ENCODE data around the gene OR6K6.

Gene OR6K6, protein sequence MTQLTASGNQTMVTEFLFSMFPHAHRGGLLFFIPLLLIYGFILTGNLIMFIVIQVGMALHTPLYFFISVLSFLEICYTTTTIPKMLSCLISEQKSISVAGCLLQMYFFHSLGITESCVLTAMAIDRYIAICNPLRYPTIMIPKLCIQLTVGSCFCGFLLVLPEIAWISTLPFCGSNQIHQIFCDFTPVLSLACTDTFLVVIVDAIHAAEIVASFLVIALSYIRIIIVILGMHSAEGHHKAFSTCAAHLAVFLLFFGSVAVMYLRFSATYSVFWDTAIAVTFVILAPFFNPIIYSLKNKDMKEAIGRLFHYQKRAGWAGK

DNA sequence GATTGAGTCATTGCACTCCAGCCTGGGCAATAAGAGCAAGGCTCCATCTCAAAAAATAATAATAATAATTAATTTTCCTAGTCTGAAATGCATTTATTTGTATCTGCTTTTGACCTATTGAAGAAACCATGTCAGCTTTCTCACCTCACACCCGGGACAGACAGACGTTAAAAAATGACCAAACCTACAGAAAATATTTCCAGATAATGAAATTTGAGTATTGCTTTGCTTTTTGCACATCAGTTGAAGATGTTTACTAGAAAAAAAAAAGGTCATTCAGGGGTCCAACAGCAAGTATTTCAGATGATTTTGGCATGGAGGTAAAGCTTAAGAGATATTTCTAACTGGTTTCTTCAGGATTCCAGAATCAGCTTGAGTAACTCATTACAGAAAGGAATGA lies at the start of gene OR6K6:
Gene OR6K6, plus strand, starts transcription at position 301 of the 400 bp plus-strand sequence. CDS start 168 bp downstream, outside the sequence.
- in situ Hi-C loops (cut with MboI; ENCODE audit: low sequenced_read_pairs): no loop called here

DNA sequence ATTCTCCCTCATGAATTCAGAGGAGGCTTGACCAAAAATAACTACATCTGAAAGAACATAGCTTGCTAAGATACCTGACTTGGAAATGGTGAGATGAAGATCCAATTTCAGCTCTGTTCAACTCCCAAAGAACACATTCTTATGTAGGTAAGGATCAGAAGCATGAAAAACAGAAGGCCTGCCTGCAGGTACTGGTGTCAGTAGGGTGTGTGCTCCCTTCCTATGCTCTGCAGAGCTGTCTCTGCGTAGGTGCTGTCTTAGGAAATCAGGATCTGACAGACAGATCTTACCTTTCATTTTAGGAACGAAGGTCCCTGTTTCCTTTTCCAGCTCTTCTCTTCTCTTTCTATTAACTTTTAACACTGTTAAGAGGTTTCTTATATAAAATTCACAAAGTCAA lies 48.4 kb upstream of the OR6K6 start:
- in situ Hi-C loops (cut with MboI; ENCODE audit: low sequenced_read_pairs): no loop called here

DNA sequence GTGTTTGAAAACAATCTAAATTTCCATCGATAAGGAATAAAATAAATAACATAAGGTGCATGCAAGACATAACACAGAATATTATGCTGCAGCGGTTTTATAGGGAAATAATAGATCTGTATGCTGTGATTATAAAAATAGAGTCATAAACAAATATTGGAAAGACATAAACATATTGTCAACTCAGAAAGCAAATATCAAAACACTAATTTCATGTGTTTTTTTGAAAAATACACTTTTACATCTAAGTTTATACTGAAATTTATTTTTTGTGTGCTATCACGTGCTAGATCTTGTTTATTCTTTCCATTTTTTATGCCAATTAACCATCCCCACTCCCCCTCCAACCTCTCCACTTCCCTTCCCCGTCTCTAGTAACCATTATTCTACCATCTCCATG lies 43.4 kb upstream of the OR6K6 start:
- in situ Hi-C loops (cut with MboI; ENCODE audit: low sequenced_read_pairs): no loop called here

DNA sequence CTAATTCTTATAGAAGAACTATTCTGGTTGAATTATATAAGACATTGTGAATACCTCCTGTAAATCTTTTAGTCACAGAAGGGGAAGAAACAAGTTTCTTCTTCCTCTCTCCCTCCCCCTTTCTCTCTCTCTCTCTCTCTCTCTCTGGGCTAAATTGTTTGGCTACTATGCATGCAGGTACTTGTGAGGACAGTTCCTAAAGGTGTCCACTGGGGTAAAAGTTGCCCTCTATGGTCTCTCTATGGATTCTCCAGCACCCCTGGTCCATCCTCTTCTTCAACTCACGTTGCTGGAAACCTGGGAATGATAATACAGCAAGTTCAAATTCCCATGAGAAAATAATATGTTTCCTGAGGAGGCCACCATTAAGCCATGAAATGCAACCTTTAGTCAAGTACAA lies 39.8 kb upstream of the OR6K6 start:
- in situ Hi-C loops (cut with MboI; ENCODE audit: low sequenced_read_pairs): no loop called here

DNA sequence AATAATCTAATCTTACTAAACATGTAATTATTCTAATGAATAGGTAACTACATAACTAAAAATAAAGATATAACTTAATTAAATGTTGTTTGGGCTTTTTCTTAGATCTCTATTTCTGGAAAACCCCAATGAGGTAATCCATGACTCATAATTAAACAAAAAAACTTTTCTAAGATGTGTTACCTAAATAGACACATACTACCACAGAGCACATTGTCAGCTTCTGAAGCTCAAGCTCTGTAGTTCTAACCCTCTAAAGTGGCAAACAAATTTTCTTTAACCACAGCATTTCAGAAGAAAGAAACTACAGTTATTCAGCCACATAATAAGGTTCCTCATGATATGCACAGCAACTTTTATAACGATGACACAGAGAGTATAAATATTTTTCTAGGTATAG lies 38.2 kb upstream of the OR6K6 start:
- in situ Hi-C loops (cut with MboI; ENCODE audit: low sequenced_read_pairs): no loop called here

DNA sequence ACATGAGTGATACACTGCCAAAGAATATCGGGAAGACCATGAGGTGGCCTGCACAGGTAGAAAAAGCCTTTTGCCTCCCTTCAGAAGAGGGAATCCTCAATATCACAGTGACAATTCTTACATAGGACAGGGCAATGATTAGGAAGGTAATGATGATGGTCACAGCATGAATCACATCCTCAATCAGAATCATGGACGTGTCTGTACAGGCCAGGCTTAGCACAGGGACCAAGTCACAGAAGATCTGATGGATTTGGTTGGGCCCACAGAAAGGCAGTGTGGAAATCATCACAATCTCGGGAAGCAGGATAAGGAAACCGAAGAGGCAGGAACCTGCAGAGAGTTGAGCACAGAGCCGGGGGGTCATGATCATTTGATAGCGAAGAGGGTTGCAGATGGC lies 37.2 kb upstream of the OR6K6 start:
- in situ Hi-C loops (cut with MboI; ENCODE audit: low sequenced_read_pairs): no loop called here

DNA sequence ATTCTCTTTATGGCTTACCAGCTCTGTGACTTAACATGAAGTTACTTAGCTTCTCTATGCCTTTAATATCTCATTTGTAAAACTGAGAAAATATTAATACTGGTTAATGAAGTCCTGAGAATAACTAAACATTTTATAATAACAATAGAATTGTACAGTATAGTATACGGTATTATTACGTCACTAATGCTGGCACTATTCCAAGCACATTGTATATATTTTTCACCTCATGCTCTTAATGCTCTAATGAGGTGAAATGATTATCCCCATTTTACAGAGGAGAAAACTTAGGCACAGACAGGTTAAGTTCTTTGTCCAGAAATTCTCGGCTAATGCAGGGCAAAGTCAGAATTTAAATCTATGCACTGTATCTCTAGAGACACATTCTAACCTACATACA lies 34.9 kb upstream of the OR6K6 start:
- in situ Hi-C loops (cut with MboI; ENCODE audit: low sequenced_read_pairs): no loop called here

DNA sequence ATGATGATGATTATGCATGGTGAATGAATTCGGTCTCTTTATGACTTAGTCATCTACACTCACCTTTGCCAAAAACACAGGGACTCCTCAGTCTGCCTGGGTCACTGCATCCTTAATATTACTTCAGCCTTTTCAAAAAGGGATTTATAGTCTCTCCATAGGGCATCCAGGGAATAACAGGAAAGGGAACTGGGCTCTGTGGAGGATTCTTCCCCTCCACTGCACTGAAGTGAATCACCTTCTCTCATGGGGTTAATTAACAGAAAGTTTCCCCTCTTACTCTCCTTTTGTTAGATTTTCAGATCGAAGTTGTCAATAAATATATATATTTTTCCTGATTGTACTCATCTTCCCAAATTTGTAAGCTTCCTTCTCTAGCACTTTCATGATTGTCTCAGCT lies 33.9 kb upstream of the OR6K6 start, which contains the start of gene OR6K3:
Gene OR6K3, minus strand, starts transcription at position 101 of the 400 bp plus-strand sequence. CDS start 2,605 bp downstream, outside the sequence.
- in situ Hi-C loops (cut with MboI; ENCODE audit: low sequenced_read_pairs): no loop called here

DNA sequence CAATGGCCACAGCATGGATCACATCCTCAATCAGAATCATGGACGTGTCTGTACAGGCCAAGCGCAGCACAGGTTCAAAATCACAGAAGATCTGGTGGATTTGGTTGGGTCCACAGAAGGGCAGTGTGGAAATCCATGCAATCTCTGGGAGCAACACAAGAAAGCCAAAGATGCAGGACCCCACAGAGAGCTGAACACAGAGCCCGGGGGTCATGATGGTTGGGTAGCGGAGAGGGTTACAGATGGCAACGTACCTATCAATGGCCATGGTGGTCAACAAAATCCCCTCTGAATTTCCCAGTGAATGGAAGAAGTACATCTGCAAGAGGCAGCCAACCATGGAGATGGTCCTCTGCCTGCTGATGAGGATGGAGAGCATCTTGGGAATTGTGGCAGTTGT lies 30.1 kb upstream of the OR6K6 start:
- in situ Hi-C loops (cut with MboI; ENCODE audit: low sequenced_read_pairs): no loop called here

DNA sequence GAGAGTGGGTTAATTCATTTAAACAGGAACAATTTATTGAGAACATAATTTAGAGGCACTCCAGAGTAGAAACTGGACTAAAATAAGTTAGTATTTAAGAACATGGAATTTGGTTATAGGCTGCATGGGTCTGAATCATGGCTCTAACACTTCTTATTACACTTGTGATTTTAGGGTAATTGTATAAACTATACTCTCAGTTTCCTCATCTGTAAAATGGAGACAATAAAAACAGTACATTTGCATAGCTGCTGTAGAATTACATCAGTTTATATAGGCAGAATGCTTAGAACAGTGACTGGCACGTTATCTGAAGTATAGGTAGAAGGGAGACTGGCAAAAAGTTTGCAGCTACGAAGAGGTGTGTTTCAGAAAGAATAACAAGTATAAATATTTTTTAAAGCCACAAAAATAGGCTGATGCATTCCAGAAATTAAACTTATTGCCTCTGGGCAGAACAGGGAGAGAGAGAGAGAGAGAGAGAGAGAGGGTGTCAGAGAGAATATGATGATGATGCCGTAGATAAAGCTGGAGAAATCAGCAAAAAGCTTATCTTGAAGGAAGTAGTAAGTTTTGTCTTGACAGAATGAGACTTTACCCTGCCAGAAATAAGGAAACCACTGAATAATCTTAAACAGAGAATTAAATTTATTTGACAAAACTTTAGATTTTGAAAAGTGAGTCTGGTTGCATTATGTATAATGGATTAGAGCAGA lies 25.9 kb upstream of the OR6K6 start:
- in situ Hi-C loops (cut with MboI; ENCODE audit: low sequenced_read_pairs): no loop called here

DNA sequence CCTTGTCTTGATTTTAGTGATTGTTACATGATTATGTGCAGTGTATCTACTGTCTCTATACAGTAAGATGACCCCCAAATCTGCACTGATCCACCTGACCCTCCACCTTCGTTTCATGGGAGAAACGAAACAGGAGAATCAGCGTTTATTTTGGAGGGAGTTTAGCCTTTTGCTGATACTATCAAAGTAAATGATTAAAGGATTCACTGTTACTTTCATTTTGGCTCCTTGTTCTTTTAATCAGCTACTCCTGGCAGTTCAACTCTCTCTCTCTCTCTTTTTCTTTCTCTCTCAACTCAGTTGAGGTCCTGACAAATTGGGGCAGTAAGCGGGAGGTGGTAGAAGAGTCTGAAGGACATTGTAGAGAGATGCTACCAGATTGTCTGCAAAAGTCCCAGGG lies 24.1 kb upstream of the OR6K6 start:
- in situ Hi-C loops (cut with MboI; ENCODE audit: low sequenced_read_pairs): no loop called here

DNA sequence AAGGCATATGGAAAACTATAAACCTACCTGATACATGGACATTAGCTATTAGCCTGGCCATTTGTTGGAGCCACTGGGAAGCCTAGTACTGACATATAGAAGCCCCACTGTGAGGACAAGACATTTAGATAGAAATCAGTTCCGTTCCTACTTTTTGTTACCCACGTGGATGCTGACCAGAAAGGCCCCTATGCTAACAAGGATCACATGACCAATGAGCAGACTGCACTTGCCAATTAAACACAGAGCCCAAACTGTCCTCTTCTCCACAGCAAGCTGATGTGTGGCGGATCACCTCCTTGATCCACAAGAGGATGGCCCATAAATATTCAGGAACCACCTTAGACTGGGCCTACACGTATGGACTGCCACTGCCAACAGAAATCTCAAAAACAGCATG lies 22.8 kb upstream of the OR6K6 start:
- in situ Hi-C loops (cut with MboI; ENCODE audit: low sequenced_read_pairs): no loop called here

DNA sequence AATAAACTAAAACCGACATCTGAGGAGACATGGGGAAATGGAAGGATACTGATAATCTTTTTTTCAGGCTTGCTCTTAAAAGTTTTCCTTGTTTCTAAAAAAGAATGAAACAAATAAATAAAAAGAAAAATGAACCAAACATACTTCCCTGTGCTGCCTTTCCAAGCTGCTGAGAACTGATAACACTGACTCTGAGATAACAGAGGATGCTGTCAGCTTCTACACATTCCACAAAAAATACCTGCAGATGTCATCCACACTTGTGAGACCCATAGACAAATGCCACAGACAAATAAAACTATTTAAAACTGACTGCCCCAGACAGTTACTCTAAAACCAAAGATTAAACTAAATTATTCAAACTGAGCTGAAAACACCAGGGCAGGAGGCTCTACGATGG lies 22.0 kb upstream of the OR6K6 start:
- in situ Hi-C loops (cut with MboI; ENCODE audit: low sequenced_read_pairs): no loop called here

DNA sequence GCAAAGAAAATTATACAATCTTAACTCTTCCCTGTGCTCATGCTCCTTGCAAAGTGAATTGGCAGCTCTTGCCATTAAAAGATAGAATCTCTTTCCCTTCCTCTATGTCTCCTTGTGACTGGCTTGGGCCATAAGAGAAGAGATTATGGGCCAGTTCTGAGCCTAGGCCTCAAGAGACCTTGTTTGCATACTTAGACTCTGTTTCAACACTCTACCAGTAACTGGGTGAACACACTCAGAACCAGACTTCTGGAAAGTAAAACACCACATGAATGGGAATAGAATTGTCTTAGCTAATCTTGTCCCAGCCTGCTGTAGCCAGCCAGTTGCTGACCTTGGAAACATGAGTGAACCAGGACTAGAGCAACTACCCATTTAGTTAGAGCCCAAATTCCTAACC lies 18.7 kb upstream of the OR6K6 start:
- in situ Hi-C loops (cut with MboI; ENCODE audit: low sequenced_read_pairs): no loop called here

DNA sequence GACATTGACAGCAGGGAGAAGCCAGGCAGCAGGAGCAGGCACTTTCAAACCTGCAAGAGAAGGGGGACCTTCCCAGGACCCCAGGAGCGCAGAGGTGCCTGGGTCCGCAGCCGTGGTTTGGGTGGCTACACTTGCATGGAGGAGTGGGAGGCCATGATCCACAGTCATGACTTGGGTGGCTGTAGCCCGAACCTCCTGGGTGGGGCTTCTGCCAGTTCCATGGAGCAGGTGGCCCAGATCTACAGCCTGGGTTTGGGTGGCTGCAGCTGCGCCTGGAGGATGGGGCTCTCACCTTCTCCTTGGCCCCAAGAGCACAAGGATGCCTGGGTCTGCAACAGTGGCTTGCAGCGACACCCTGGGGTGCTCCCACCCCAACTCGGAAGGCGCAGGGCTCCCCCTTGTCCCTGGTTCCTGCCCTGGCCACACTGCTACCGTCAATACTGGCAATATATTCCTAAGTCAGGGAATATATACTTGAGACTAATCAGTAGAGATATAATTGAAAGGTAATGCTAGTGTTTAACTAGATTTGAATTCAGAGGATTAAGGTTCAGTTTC lies 2.3 kb upstream of the OR6K6 start:
- in situ Hi-C loops (cut with MboI; ENCODE audit: low sequenced_read_pairs): no loop called here

DNA sequence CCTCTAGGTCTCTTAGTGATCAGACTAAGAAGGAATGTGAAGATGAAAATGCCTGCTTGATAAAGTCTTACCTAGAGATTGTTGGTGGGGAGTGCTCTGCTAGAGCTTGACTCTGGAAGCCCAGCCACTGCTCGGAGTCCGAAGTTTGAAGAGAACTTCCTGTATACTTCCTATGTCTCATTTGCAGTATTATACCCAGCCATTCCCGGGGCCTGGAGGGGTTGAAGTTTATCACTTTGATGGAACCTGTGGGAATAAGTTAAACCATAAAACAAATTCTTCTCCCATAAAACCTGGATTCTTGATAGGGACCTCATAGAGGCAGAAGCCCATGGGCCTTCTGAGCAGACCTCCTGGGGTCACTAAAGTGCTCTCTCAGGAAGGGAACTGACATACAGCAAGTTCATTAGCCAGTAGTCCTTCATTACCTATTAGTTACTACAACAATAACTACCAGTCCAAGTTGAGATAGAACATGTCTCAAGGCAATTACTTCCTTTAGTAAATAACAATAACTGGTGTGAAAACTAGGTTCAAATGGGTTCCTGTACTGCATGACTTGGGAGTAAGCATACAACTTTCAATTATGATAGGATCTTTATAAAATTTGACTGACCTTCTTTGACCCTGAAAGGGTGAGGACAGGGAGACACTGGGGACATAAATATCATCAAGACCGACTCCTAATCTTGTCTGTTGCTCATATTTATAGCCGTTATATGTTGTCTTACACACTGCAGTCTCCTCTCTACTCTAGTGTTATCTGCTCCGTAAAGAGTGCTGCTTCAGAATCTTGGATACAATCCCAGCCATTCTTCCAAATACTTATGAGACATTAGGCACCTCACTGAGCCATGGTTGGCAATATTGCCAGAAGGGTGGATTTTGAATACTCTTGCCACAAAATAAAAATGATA lies 17.7 kb downstream of the OR6K6 start, which contains the start of gene OR6N1:
Gene OR6N1, minus strand, starts transcription at position 246 of the 917 bp plus-strand sequence. CDS start 5,513 bp downstream, outside the sequence.
- in situ Hi-C loops (cut with MboI; ENCODE audit: low sequenced_read_pairs): no loop called here

DNA sequence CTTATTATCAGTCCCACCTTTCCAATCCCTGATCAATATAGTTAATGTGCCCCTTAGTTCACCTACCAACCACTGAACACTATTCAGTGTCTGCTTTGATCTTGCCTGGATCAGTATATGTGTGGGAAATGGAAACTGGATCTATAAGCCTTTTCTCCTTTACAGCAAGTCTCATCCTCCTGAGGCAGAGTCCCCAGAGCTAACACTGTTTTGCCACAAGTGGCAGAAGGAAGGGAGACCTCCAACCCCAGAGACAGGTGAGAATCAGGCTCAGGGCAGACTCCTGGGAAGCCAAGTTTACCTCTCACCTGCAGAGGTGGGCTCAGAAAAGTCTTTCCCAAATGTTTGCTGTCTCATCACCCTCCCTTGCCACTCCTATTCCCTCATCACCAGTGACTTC lies 26.6 kb downstream of the OR6K6 start, which contains the start of gene OR6N2:
Gene OR6N2, minus strand, starts transcription at position 101 of the 400 bp plus-strand sequence. CDS start 3,569 bp downstream, outside the sequence.
- in situ Hi-C loops (cut with MboI; ENCODE audit: low sequenced_read_pairs): no loop called here

DNA sequence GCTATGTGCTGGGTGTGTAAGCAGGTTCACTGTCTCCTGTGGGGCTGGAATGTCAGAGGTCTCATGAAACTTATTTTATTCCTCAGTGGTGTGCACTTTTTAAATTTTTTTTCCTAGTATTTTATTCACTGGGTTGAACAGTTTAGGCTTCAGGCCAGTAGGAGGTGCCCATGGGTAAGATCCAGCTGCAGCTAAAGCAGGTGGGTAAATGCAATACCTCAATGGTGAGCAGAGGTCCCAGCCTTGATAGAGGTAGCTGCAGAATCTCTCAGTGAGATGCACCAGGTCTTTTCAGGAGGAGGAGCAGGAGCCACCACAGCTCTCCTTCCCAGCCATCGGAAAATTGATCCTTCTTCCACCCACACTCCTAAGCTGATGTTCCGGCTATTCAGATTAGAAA lies 39.1 kb downstream of the OR6K6 start:
- in situ Hi-C loops (cut with MboI; ENCODE audit: low sequenced_read_pairs): no loop called here

DNA sequence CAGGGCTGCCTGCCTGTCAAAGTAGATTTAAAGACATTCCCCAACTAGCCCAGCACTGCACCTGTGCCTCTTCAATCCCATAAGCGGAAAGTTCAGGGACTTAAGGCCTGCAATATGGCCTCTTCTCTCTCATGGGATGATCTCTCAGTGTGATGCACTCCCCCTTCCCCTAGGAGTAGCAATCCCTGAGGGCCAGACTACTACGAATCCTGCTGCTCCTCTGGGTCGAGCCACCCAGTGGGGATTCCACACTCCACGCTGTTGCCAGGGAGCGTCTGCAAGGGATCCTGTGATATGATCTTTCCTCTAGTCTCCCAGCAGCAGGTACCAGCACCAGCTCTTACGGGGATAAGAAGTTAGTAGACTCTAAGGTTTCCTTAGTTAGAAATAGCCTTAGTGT lies 39.7 kb downstream of the OR6K6 start:
- in situ Hi-C loops (cut with MboI; ENCODE audit: low sequenced_read_pairs): no loop called here

DNA sequence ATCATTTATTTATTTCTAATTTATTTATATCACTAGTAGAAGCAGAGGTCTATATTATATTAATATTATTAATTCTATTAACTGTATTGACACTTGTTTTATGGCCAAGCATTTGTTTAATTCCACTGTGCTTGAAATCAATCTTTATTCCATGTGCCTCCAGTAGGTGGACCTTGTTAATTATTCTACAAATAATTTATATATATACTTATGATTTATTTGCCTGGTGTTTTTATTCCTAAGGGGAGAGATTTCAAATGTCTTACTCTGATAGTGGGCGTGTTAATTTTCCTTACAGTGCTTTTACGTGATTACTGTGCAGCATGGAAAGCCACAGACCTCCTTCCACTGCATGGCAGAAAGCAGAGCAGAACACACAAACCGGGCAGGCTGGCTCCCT lies 44.0 kb downstream of the OR6K6 start:
- in situ Hi-C loops (cut with MboI; ENCODE audit: low sequenced_read_pairs): no loop called here

DNA sequence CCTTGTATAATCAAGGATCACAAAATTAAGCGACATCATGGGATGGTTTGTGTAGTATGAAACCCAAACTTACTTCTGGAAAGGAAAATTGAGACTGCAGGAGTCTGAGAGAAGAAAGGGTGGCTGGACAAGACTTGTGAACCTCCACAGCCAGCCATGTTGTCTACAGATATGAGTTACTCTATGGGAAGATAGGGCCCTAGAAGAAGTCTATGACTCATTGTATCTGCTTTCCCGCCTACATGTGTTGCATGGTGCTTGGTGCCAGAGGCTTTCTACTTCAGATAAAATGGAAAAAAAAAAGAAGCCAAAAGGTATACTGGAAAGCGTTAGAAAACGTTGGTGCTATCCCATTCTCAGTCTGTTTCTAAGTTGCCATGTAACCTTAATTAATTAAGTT lies 45.2 kb downstream of the OR6K6 start:
- in situ Hi-C loops (cut with MboI; ENCODE audit: low sequenced_read_pairs): no loop called here
